ENCODE measurements around the gene SNED1.

Gene SNED1

DNA sequence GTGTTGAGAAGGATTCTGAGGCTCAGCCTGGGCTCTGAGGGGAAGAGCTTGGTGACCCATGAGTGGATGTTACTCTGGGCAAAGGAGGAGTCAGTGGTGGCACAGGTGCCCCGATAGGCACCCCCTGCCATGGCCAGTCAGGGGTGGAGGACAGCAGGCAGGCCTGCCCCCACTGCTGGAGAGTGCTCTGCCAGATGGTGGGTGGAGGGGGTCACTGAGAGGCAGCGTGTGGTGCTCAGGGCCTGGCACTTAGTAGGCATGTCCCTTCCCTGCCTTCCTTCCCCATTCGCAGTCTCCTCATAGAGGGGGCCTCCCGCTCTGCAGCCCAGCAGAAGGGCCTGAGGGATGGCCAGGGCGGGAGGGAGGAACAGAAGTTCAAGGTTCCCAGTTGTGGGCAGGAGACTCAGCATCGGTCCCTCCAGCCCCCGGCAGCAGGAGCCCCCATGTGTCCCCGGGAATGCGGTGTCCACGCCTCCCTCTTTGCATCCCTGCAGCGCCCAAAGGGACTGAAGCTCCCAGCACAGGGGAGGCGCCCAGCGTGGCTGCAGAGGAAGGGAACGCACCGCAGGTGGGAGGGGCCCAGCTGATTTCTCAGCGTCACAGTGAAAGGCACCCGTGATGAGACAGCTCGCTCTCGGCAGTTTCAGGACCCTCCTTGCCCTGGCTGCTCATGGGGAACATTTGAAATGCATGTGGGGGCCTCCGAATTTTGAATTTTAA lies 5.7 kb upstream of the SNED1 start:
- peak; percentile 32 for DNase-seq

GRCh38 chr2:240993446-240994170 lies 4.8 kb upstream of the SNED1 start:
- no peak for DNase-seq

DNA sequence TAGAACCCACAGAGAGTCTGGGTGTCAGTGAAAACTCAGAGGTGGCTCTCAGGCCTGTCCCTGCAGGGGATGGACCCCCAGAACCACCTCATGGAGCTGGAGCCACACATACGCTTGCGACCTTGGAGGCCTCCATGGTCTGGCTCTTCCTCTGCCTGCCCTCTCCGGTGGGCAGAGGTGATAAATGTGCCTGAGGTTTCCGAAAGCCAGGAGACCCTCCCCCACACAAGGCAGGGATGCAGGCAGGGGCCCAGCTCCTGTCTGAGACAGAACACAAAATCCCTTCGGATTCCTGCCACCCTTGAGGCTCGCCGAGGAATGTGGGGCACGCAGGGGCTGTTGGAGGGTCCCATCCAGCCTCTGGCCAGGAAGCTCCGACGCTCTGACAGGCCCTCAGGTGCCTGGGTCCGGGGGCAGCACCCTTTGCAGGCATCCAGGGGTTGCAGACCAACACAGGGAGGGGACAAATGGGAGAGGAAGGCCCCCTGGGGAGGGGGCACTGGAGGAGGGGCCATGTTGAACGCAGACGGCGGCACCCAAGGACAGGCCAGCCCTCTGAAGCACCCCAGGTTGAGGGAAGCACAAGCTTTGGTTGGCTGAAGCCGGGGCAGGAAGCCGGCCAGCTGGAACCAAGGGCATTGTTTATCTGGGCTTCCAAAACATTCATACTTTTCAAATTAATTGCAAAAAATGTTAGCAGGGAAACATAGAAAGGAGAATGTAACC lies 4.1 kb upstream of the SNED1 start:
- DNase-seq = no peak

- DNase-seq = no peak
Measured at GRCh38 chr2:240995041-240996021, 3.1 kb upstream of the SNED1 start.

DNA sequence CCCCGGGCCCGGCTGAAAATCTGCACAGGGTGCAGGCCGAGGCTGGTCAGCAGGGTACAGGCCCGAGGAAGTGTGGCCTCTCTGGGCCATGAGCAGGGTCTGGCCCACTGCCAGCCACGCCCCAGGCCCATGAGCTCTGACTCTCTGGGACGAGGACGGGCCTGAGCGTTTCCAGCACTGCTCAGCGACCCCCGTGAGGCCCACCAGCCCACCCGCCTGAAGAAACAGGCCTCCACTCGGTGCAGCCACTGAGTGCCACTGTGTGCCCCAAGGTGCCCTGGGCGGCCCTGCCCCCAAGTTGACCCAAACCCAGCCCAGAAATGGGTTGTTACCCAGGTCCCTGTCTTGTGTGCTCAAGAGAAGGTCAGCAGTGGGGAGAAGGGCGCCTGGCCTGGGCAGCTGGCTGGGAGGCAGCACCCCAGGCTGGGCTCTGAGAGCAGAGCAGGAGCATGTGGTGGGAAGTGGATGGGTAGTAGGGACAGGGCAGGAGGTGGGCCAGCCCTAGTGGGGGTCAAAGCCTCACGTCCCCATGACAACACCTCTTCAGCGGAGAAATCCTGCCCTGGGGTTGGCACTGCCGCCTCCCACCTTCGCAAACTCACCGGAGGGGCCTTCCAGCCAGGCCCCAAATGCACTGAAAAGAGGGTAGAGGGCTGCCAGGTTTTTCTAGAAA lies 2.1 kb upstream of the SNED1 start:
- no peak for DNase-seq

DNA sequence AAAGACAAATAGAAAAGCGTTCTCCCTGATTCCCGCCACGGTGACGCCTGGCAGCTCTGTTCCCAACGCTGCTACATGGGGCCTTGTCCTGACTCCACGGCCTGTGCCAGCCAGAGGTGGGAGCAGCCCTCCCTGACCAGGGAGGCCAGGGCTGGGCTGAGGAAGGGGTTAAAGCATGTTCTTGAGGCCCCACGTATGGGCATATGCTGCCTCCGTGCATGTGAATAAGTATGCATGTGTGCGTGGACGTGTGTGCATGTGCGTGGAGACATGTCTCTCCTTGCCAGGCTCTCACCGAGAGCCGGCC lies 1.6 kb upstream of the SNED1 start:
- no peak for DNase-seq

GRCh38 chr2:240997141-240997855 lies 1.1 kb upstream of the SNED1 start:
- peak; percentile 4 for DNase-seq

DNA sequence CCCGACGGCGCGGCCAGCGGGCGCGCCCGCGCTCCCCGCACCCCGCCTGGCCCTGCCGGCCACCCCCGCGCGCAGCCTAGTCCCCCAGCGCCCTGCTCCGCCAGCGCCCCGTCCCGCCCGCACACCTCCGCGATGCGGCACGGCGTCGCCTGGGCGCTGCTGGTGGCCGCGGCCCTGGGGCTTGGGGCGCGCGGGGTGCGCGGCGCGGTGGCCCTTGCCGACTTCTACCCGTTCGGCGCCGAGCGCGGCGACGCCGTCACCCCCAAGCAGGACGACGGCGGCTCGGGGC lies 232 bp downstream of the SNED1 start:
- peak; percentile 3 for DNase-seq

- peak; percentile 2 for DNase-seq
Measured at GRCh38 chr2:240998995-240999791, 775 bp downstream of the SNED1 start.

DNA sequence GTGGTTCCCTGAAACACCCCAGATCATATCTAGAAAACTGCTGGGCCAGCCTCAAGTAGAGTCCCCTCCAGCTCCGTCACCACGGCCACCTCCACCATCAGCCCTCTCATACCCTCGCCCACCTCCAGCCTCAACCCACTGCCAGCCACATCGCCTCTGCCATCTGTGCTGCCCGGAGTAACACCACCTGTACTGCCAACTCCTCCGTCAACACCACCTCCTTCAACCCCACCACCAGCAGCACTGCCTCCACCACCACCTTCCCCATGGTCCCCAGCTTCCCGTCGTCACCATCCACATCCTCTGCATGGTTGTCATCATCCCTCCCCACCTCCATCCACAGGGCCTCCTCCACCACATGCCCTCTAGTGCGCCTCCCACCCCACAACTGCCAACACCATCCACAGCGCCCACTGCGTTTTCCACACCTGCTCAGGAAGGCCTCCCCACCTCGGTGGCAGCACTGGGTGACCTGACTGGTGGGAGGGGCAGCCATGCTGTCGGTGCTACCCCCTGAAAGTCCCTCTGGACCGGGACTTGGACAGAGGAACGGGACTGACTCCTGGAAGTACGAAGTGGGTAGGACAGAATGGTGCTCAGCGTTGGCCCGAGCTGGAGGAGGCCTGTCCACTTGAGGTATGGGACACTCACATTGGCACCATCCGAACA lies 1.6 kb downstream of the SNED1 start:
- DNase-seq = peak; percentile 1

GRCh38 chr2:241000831-241001321 lies 2.5 kb downstream of the SNED1 start:
- peak; percentile 1 for DNase-seq

- no peak for DNase-seq
Measured at GRCh38 chr2:241001413-241002274, 3.2 kb downstream of the SNED1 start.

DNA sequence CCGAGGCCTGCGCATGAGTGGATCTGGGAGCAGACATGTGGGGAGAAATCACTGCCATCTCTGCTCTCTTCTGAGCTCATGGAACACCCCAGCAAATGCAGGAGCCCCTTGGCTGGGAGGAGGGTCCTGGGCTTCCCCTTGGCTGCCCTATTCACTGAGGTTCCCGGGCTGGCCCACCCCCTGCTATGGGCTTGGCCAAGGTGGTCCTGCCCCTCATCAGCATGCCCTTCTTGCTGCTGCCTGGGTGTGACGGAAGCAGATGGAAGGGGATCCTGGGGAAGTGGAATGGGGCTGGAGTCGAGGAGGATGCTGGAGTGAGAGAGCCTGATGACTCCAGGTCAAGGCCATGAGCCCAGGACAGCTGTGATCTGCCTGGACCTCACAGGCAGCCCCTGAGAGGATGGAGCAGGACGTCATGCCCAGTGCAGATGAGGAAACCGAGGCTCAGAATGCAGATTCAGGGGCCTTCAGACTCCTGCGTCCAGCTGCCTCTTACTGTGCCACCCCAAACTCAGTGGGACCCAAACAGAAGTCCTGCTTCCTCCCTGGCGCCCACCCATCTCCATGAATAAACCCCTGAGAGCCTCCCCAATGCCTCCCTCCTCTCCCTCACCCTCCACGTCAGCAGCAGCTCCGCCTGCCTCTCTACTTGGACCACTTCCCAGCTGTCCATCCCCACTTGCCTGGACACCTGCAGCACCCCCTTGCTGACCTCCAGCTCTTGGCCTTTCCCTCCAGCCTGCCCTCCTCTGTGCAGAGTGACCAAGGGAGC lies 4.0 kb downstream of the SNED1 start:
- DNase-seq = no peak

GRCh38 chr2:241003047-241003360 lies 4.6 kb downstream of the SNED1 start:
- DNase-seq = no peak

DNA sequence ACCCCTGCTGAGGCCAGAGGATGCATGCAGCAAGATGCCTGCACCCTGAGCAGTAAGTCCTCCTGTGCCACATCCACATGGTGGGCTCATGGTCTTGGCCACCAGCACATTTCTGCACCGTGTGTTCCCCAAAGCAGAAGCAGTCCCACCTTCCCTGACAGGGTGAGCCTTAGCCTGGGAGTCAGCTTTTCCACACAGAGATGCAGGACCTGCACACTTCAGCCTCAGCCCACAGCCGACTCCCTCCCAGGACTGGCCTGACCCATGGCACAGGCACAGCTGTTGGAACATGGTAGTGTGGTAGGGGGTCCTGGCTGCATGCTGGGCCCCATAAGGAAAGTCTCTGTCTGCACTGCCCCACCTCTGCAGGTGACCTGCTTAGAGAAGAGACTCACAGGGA lies 5.0 kb downstream of the SNED1 start:
- no peak for DNase-seq

DNA sequence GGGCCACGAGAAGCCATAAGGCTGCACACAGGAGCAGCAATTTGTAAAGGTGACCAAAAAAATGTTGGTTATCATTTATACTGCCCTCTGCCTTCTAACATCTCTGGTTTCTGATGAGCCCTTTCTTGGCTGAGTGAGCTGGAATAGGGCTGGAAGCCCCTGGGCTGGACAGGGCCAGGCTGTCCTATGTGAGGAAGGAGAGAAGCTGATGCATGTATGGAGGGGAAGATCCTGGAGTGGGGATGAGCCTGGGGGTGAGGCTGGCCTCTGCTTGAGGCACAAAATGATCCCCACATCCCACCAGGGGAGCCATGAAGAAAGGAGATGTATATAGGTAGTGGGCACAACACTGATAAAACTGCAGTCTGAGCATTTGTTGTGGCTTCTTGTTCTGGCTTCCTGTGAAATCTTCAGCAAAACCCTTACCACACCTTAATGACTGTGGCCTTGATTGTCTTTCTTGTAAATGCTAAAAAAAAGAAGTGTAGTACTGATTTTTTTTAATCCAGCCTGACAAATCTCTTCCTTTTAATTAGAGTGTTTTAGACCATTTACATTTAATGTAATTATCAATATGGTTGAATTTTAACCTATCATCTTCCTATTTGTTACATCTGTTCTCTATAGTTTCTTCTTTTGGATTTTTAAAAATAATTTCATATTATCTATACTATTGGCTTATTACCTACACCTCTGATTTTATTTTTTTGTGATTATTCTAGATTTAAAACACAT lies 5.6 kb downstream of the SNED1 start:
- DNase-seq = no peak

GRCh38 chr2:241005569-241005968 lies 7.2 kb downstream of the SNED1 start:
- DNase-seq = no peak

- no peak for DNase-seq
Measured at GRCh38 chr2:241006412-241006811, 8.0 kb downstream of the SNED1 start.
